Colonic mucosa (tissue), 4 donors: ENCODE results near the gene GPR84. TPM values are rescaled to one million over a fixed set of nuclear protein-coding genes. Genes with fewer than 3 reads are reported as not detected.
"Not testable (repeated sequence)": the region's sequence is repeated elsewhere in the genome, so short reads cannot be mapped to it uniquely, and the experiment has no call there.

Source experiments
- DNase-seq: peaks from one replicate; pipeline ENCODE4 v3.0.0-alpha.2; 2020
- H3K27ac ChIP-seq: fragments of 200-600 bp; one replicate; pipeline ENCODE4 v1.8.0; 2021
- H3K27me3 ChIP-seq: fragments of 200-600 bp; one replicate; pipeline ENCODE4 v1.8.0; 2021
- H3K36me3 ChIP-seq: fragments of 200-600 bp; one replicate; pipeline ENCODE4 v1.8.0; 2021
- H3K4me1 ChIP-seq: fragments of 200-600 bp; one replicate; pipeline ENCODE4 v1.8.0; 2021; ENCODE audit warnings: mild to moderate bottlenecking
- H3K4me3 ChIP-seq: fragments of 200-600 bp; one replicate; pipeline ENCODE4 v1.8.0; 2021
- H3K9ac ChIP-seq, 2 donors: one replicate each; pipeline ENCODE4 v1.7.0; 2013; ENCODE audit warnings: control low read depth in 2 of 2, low read depth in 2 of 2, low read length in 2 of 2
- H3K9me3 ChIP-seq: fragments of 200-600 bp; one replicate; pipeline ENCODE4 v1.8.0; 2021
- CTCF ChIP-seq: fragments of 200-600 bp; IDR thresholded peaks from one replicate; pipeline ENCODE4 v1.8.0; 2022; ENCODE audit warnings: antibody characterized with exemption, mild to moderate bottlenecking
- intact Hi-C: fragments of 100-400 bp; cut with DNase I; formaldehyde crosslinking; loops from one replicate; pipeline ENCODE4 v1.14.1; 2022
- total RNA-seq, 2 donors: library from RNA; stranded (reverse); fragmentation: NEBNext Ultra II Directional in 1 of 2; extraction: Animal tissue kit (Norgen Biotek cat#: 25700) in 1 of 2; gene quantifications; one replicate each; pipeline ENCODE4 v1.2.1, GENCODE V29; 2021
- donor health status: healthy.
- donor health status: DM: no; HTN: no; CAD: no.
- donor health status: DM: no; HTN: no; CAD: no.

Gene GPR84
- total RNA-seq, 2 donors from 2014 or later = 0.21 TPM; not detected in 1

DNA sequence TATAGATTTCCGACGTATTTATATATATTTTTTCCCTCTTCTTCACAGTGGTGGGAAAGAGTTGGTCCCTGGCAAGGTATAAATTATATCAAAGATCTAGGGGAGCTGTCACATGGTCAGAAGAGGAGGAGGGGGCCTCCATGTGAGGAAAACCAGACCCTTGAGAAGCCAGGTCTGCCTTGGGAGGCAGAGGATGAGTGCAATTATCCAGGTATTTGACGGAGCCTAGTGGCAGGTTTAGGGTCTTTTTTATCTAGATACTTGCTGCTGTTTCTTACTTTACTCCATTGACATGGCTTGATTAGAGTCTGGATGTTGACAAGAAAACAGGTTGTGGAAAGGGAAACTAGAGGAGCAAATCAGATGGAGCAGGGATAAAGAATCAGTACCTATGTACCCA is 33.8 kb downstream of the GPR84 start:
- Histone ChIP-seq H3K27ac (no peak overlapping the region), H3K9ac (no peak overlapping the region), H3K36me3 (no peaks in the 10 kb centered on the region), H3K27me3 (no peaks in the 10 kb centered on the region), H3K4me1 (peaks cover 32% of the 10 kb centered on the region), H3K4me3 (no peak overlapping the region), H3K9me3 (no peaks in the 10 kb centered on the region)
- intact Hi-C loops = no loop called here
- TF ChIP-seq CTCF = no peak
- DNase-seq = no peak

DNA sequence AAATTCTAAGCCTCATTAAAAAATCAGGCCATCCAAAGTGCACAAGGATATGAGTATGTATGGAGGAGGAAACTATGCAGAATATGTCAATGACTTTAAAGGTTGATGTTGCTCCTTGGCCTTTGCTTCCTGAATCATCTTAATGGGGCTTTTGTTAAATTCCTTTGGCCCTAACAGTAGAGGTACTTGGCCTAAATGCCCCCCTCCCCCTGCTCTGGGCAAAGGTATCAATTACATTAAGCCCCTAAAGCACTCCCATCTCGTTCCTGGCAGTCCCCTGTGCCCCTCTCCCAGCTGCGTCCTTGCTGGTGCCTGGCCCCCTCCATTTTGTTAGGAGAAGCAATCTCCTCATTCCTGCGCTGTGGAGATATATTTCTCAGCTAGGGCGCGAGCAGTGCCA is 34.5 kb downstream of the GPR84 start:
- H3K27ac ChIP-seq = peak overlapping the region; percentile 0
- H3K27me3 ChIP-seq = no peaks in the 10 kb centered on the region
- DNase-seq = no peak
- no peak for TF ChIP-seq CTCF
- H3K9ac ChIP-seq = no peak overlapping the region
- H3K4me3 ChIP-seq = no peak overlapping the region
- peaks cover 32% of the 10 kb centered on the region for H3K4me1 ChIP-seq
- H3K36me3 ChIP-seq = no peaks in the 10 kb centered on the region
- no peaks in the 10 kb centered on the region for H3K9me3 ChIP-seq
- intact Hi-C loops = loop anchor here (5.0 kb wide), 1 partner anchor 37 kb away; no protein-coding TSS in a partner anchor

- H3K27ac ChIP-seq = no peak overlapping the region
- no peak for DNase-seq
- TF ChIP-seq CTCF = no peak
- no peaks in the 10 kb centered on the region for H3K36me3 ChIP-seq
- no peaks in the 10 kb centered on the region for H3K9me3 ChIP-seq
- H3K4me1 ChIP-seq = peaks cover 35% of the 10 kb centered on the region
- H3K4me3 ChIP-seq = no peak overlapping the region
- H3K27me3 ChIP-seq = no peaks in the 10 kb centered on the region
- H3K9ac ChIP-seq = no peak overlapping the region
- intact Hi-C loops = loop anchor here (5.0 kb wide), 1 partner anchor 36 kb away; no protein-coding TSS in a partner anchor
Measured at GRCh38 chr12:54328595-54329337, 35.5 kb downstream of the GPR84 start.

DNA sequence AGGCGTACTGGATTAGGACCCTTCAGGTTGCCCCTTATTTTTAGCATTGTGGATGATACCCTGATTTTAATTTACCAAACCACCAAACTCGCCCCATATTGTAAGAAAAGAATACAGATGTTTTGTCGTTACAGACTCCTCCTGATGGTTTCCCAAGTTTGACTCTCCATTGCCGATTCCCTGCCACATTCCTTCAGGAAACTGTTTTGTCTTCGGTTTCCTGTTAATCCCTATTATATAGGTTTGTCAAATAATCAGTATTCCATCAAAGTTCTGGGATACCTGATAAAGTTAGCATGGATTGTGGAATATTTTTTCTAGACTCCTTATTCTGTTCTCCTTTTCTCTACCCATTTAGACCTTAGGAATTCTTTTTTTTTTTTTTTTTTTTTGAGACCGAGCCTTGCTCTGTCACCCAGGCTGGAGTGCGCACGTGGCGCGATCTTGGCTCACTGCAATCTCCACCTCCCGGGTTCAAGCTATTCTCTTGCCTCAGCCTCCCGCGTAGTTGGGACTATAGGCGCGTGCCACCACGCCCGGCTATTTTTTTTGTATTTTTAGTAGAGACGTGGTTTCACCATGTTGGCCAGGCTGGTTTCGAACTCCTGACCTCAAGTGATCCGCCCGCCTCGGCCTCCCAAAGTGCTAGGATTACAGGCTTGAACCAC is 38.7 kb downstream of the GPR84 start:
- peaks cover 28% of the 10 kb centered on the region for H3K4me1 ChIP-seq
- H3K27ac ChIP-seq = peak overlapping the region; percentile 79
- not testable (repeated sequence) for H3K27me3 ChIP-seq, H3K9me3 ChIP-seq, H3K36me3 ChIP-seq
- H3K4me3 ChIP-seq = peak overlapping the region; percentile 78
- DNase-seq = peak; percentile 22
- peak overlapping the region; percentile 60 to 82 for H3K9ac ChIP-seq
- intact Hi-C loops = loop anchor here (5.0 kb wide), 1 partner anchor 33 kb away; no protein-coding TSS in a partner anchor

GRCh38 chr12:54324617-54325441 is 39.5 kb downstream of the GPR84 start, which contains the start of gene COPZ1:
Gene COPZ1, plus strand, starts transcription at chr12:54325131. Its CDS starts 33 bp downstream, at chr12:54325164.
- TF ChIP-seq CTCF = peak; percentile 75
- peak; percentile 97 for DNase-seq
- no peaks in the 10 kb centered on the region for H3K9me3 ChIP-seq
- intact Hi-C loops = loop anchor here (5.0 kb wide), 1 partner anchor 33 kb away; no protein-coding TSS in a partner anchor
- H3K4me3 ChIP-seq = peak within 1 kb of the TSS; percentile 78
- peak within 1 kb of the TSS; percentile 60 to 82 for H3K9ac ChIP-seq
- no peaks in the 10 kb centered on the region for H3K27me3 ChIP-seq
- H3K4me1 ChIP-seq = peaks cover 20% of the 10 kb centered on the region
- no peaks in the 10 kb centered on the region for H3K36me3 ChIP-seq
- H3K27ac ChIP-seq = peak within 1 kb of the TSS; percentile 79
